Naive thymus-derived CD4-positive, alpha-beta T cell (primary cell): ENCODE measurements around the gene CD44. TPM values are rescaled to one million over a fixed set of nuclear protein-coding genes. Genes with fewer than 3 reads are reported as not detected.

Experiments used
- ATAC-seq: fragments of 150-1000 bp; cut with Tn5 transposase; 2 replicates; pipeline ENCODE4 v1.10.0; 2021; ENCODE audit warnings: mild to moderate bottlenecking, moderate library complexity
- CTCF ChIA-PET: fragments of 350-600 bp; sonication (Branson Sonifier 250); formaldehyde crosslinking; loops from one replicate; lab custom pipeline; 2021; ENCODE audit warnings: antibody characterized with exemption; lab: Charles Lee
- POLR2A ChIA-PET: fragments of 350-600 bp; sonication (Branson Sonifier 250); formaldehyde crosslinking; loops from one replicate; lab custom pipeline; 2021; ENCODE audit warnings: antibody characterized with exemption, inconsistent platforms; lab: Charles Lee
- DNase-seq, 9 donors: peaks; one replicate each; pipeline versions ENCODE4 v3.0.0 to v3.0.0-alpha.2; 2020 to 2022; ENCODE audit warnings: mixed read lengths in 1 of 9
- H3K27ac ChIP-seq: one replicate; pipeline ENCODE4 v1.7.0; 2013; ENCODE audit warnings: mild to moderate bottlenecking, low read depth, low read length, moderate library complexity
- H3K27me3 ChIP-seq, 2 donors: one replicate each; pipeline ENCODE4 v1.7.0; 2013; ENCODE audit warnings: low read length in 2 of 2, mild to moderate bottlenecking in 2 of 2, moderate library complexity in 2 of 2; ENCODE audit not compliant: control insufficient read depth in 2 of 2, insufficient read depth in 2 of 2
- H3K36me3 ChIP-seq, 3 experiments: 1 replicate in 2 of 3; 2 replicates in 1 of 3; pipeline ENCODE4 v1.7.0; 2013; ENCODE audit warnings: low read length in 3 of 3, mild to moderate bottlenecking in 3 of 3, moderate library complexity in 1 of 3; ENCODE audit not compliant: insufficient read depth in 3 of 3, control insufficient read depth in 2 of 3
- H3K4me1 ChIP-seq, 2 donors: one replicate each; pipeline ENCODE4 v1.7.0; 2013; ENCODE audit warnings: low read length in 2 of 2, mild to moderate bottlenecking in 2 of 2, moderate library complexity in 1 of 2; ENCODE audit not compliant: control insufficient read depth in 2 of 2, insufficient read depth in 2 of 2
- H3K4me3 ChIP-seq: 2 replicates; pipeline ENCODE4 v1.7.0; 2013; ENCODE audit warnings: mild to moderate bottlenecking, low read length
- H3K9me3 ChIP-seq, 3 experiments: 1 replicate in 2 of 3; 2 replicates in 1 of 3; pipeline ENCODE4 v1.7.0; 2013; ENCODE audit warnings: low read length in 3 of 3; ENCODE audit not compliant: control insufficient read depth in 2 of 3
- H3K27ac Mint-ChIP-seq, 9 donors: one replicate each; pipeline ENCODE4 v1.8.0; 2020 to 2022; ENCODE audit warnings: mixed read lengths in 9 of 9, mild to moderate bottlenecking in 8 of 9, moderate library complexity in 5 of 9, inconsistent platforms in 2 of 9
- H3K27me3 Mint-ChIP-seq, 5 donors: one replicate each; pipeline ENCODE4 v1.8.0; 2021 to 2022; ENCODE audit warnings: mixed read lengths in 5 of 5, mild to moderate bottlenecking in 1 of 5
- H3K36me3 Mint-ChIP-seq, 5 donors: one replicate each; pipeline ENCODE4 v1.8.0; 2020 to 2022; ENCODE audit warnings: mixed read lengths in 5 of 5, mild to moderate bottlenecking in 3 of 5, inconsistent platforms in 1 of 5
- H3K4me1 Mint-ChIP-seq, 7 donors: one replicate each; pipeline ENCODE4 v1.8.0; 2020 to 2022; ENCODE audit warnings: mixed read lengths in 7 of 7, mild to moderate bottlenecking in 3 of 7, inconsistent platforms in 1 of 7
- H3K4me3 Mint-ChIP-seq, 10 donors: one replicate each; pipeline ENCODE4 v1.8.0; 2020 to 2022; ENCODE audit warnings: mild to moderate bottlenecking in 10 of 10, mixed read lengths in 10 of 10, moderate library complexity in 6 of 10, inconsistent platforms in 2 of 10
- H3K9me3 Mint-ChIP-seq, 11 donors: one replicate each; pipeline ENCODE4 v1.8.0; 2020 to 2022; ENCODE audit warnings: mixed read lengths in 11 of 11, mild to moderate bottlenecking in 4 of 11, inconsistent platforms in 1 of 11, moderate library complexity in 1 of 11
- intact Hi-C, 2 donors: fragments of 100-400 bp; cut with micrococcal nuclease; formaldehyde crosslinking; loops; one replicate each; pipeline ENCODE4 v1.15.1; 2023
- polyA plus RNA-seq, 2 donors: library from polyadenylated mRNA; unstranded; fragments of 300-500 nt; fragmentation: Illumina TruSeq; gene quantifications; one replicate each; pipeline ENCODE4 v1.2.3, GENCODE V29; 2021
- total RNA-seq, 6 experiments: library from RNA in 5 of 6; stranded (reverse) in 5 of 6; gene quantifications; 1 replicate in 5 of 6; 2 replicates in 1 of 6; pipeline ENCODE4 v1.2.3 and lab custom pipeline; 2021 to 2026

Gene CD44
- total and polyA plus RNA-seq, 7 experiments from 2014 or later, result 332 to 1,223 (median 755) TPM

GRCh38 chr11:35097814-35098455, 41.0 kb upstream of the CD44 start:
- Histone ChIP-seq H3K36me3 (no peaks in the 10 kb centered on the region), H3K27me3 (no peaks in the 10 kb centered on the region), H3K9me3 (no peaks in the 10 kb centered on the region), H3K4me3 (no peak overlapping the region), H3K4me1 (no peaks in the 10 kb centered on the region), H3K27ac (no peak overlapping the region)
- H3K27ac Mint-ChIP-seq, result peak overlapping the region in 3 of 9 donors; percentile 22 to 72 (median 59)
- no peak overlapping the region for H3K4me3 Mint-ChIP-seq
- no peak for DNase-seq
- ChIA-PET CTCF (no interaction called here), POLR2A (interaction anchor here (0.7 to 1.2 kb wide), 4 partner anchors 10 to 69 kb away, joined by 3 to 4 read pairs (median 3); no protein-coding TSS in a partner anchor)
- peaks cover 0 to 18% (median 0%) of the 10 kb centered on the region in 5 donors for H3K36me3 Mint-ChIP-seq
- H3K4me1 Mint-ChIP-seq, result peaks cover 14 to 42% (median 25%) of the 10 kb centered on the region in 7 donors
- no peak for ATAC-seq
- intact Hi-C loops, result no loop called here
- peaks cover 0 to 14% (median 0%) of the 10 kb centered on the region in 5 donors for H3K27me3 Mint-ChIP-seq
- peaks cover 0 to 15% (median 0%) of the 10 kb centered on the region in 11 donors for H3K9me3 Mint-ChIP-seq

GRCh38 chr11:35098855-35099254, 40.1 kb upstream of the CD44 start:
- ChIA-PET CTCF (no interaction called here), POLR2A (interaction anchor here (0.7 to 1.0 kb wide), 2 partner anchors 11 to 68 kb away, joined by 3 to 4 read pairs; no protein-coding TSS in a partner anchor)
- DNase-seq, result no peak

GRCh38 chr11:35099278-35100012, 39.5 kb upstream of the CD44 start:
- Histone ChIP-seq H3K4me3 (no peak overlapping the region), H3K27me3 (no peaks in the 10 kb centered on the region), H3K36me3 (no peaks in the 10 kb centered on the region), H3K4me1 (no peaks in the 10 kb centered on the region), H3K27ac (no peak overlapping the region), H3K9me3 (no peaks in the 10 kb centered on the region)
- CTCF ChIA-PET, result no interaction called here
- peaks cover 0 to 8% (median 0%) of the 10 kb centered on the region in 5 donors for H3K27me3 Mint-ChIP-seq
- intact Hi-C loops, result no loop called here
- POLR2A ChIA-PET, result no interaction called here
- peaks cover 0 to 14% (median 0%) of the 10 kb centered on the region in 11 donors for H3K9me3 Mint-ChIP-seq
- ATAC-seq (no peak), DNase-seq (no peak)
- peaks cover 14 to 40% (median 28%) of the 10 kb centered on the region in 7 donors for H3K4me1 Mint-ChIP-seq
- H3K27ac Mint-ChIP-seq, result no peak overlapping the region
- H3K4me3 Mint-ChIP-seq, result no peak overlapping the region
- H3K36me3 Mint-ChIP-seq, result peaks cover 0 to 14% (median 0%) of the 10 kb centered on the region in 5 donors

More at GRCh38 chr11:35098855-35099254, 40.1 kb upstream of the CD44 start:
- no peak for ATAC-seq
- Mint-ChIP-seq H3K4me3 (no peak overlapping the region), H3K27ac (peak overlapping the region in 2 of 9 donors; percentile 22 to 25), H3K4me1 (peaks cover 14 to 40% (median 25%) of the 10 kb centered on the region in 7 donors), H3K9me3 (peaks cover 0 to 14% (median 0%) of the 10 kb centered on the region in 11 donors), H3K36me3 (peaks cover 0 to 16% (median 0%) of the 10 kb centered on the region in 5 donors), H3K27me3 (peaks cover 0 to 8% (median 0%) of the 10 kb centered on the region in 5 donors)
- no peak overlapping the region for H3K4me3 ChIP-seq
- intact Hi-C loops, result no loop called here
- no peak overlapping the region for H3K27ac ChIP-seq
- no peaks in the 10 kb centered on the region for H3K27me3 ChIP-seq
- H3K4me1 ChIP-seq, result no peaks in the 10 kb centered on the region
- no peaks in the 10 kb centered on the region for H3K36me3 ChIP-seq
- H3K9me3 ChIP-seq, result no peaks in the 10 kb centered on the region

GRCh38 chr11:35100013-35100383, 39.0 kb upstream of the CD44 start:
- Histone ChIP-seq H3K9me3 (no peaks in the 10 kb centered on the region), H3K36me3 (no peaks in the 10 kb centered on the region), H3K27ac (no peak overlapping the region), H3K4me1 (no peaks in the 10 kb centered on the region), H3K27me3 (no peaks in the 10 kb centered on the region), H3K4me3 (no peak overlapping the region)
- peaks cover 0 to 11% (median 0%) of the 10 kb centered on the region in 5 donors for H3K36me3 Mint-ChIP-seq
- DNase-seq (no peak), ATAC-seq (no peak)
- peaks cover 0 to 9% (median 0%) of the 10 kb centered on the region in 11 donors for H3K9me3 Mint-ChIP-seq
- no peak overlapping the region for H3K27ac Mint-ChIP-seq
- POLR2A ChIA-PET, result interaction anchor here (0.6 to 1.0 kb wide), 2 partner anchors 17 to 144 kb away, joined by 3 to 5 read pairs; no protein-coding TSS in a partner anchor
- H3K4me3 Mint-ChIP-seq, result no peak overlapping the region
- CTCF ChIA-PET, result no interaction called here
- intact Hi-C loops, result no loop called here
- peaks cover 0 to 5% (median 0%) of the 10 kb centered on the region in 5 donors for H3K27me3 Mint-ChIP-seq
- H3K4me1 Mint-ChIP-seq, result peaks cover 11 to 39% (median 29%) of the 10 kb centered on the region in 7 donors

GRCh38 chr11:35101223-35101622, 37.7 kb upstream of the CD44 start:
- ChIA-PET POLR2A (interaction anchor here (0.9 to 1.0 kb wide), 2 partner anchors 9 to 16 kb away, joined by 3 to 4 read pairs; no protein-coding TSS in a partner anchor), CTCF (no interaction called here)
- Mint-ChIP-seq H3K4me1 (peaks cover 8 to 41% (median 34%) of the 10 kb centered on the region in 7 donors), H3K36me3 (peaks cover 0 to 7% (median 0%) of the 10 kb centered on the region in 5 donors), H3K27ac (peak overlapping the region in 2 of 9 donors; percentile 16 to 28), H3K4me3 (no peak overlapping the region), H3K9me3 (peaks cover 0 to 3% (median 0%) of the 10 kb centered on the region in 11 donors), H3K27me3 (peaks cover 0 to 2% (median 0%) of the 10 kb centered on the region in 5 donors)
- intact Hi-C loops, result no loop called here
- no peak overlapping the region for H3K27ac ChIP-seq
- H3K27me3 ChIP-seq, result no peaks in the 10 kb centered on the region
- ATAC-seq (no peak), DNase-seq (no peak)
- no peaks in the 10 kb centered on the region for H3K36me3 ChIP-seq
- peaks cover 0 to 11% of the 10 kb centered on the region in 2 donors for H3K4me1 ChIP-seq
- H3K4me3 ChIP-seq, result no peak overlapping the region
- no peaks in the 10 kb centered on the region for H3K9me3 ChIP-seq

- POLR2A ChIA-PET, result interaction anchor here (1.0 to 1.9 kb wide), 3 partner anchors 17 to 23 kb away, joined by 3 to 7 read pairs (median 5); no protein-coding TSS in a partner anchor
- Mint-ChIP-seq H3K9me3 (peaks cover 0 to 3% (median 0%) of the 10 kb centered on the region in 11 donors), H3K4me1 (peaks cover 18 to 52% (median 39%) of the 10 kb centered on the region in 7 donors)
Measured at GRCh38 chr11:35102267-35102666, 36.7 kb upstream of the CD44 start.

More at GRCh38 chr11:35102267-35102666, 36.7 kb upstream of the CD44 start:
- DNase-seq (no peak), ATAC-seq (no peak)
- Mint-ChIP-seq H3K36me3 (peaks cover 0 to 5% (median 0%) of the 10 kb centered on the region in 5 donors), H3K27me3 (peaks cover 0 to 2% (median 0%) of the 10 kb centered on the region in 5 donors), H3K4me3 (no peak overlapping the region), H3K27ac (no peak overlapping the region)
- intact Hi-C loops, result no loop called here
- no peaks in the 10 kb centered on the region for H3K9me3 ChIP-seq
- CTCF ChIA-PET, result no interaction called here
- peaks cover 9 to 22% of the 10 kb centered on the region in 2 donors for H3K4me1 ChIP-seq
- no peak overlapping the region for H3K27ac ChIP-seq
- H3K27me3 ChIP-seq, result no peaks in the 10 kb centered on the region
- H3K4me3 ChIP-seq, result no peak overlapping the region
- H3K36me3 ChIP-seq, result no peaks in the 10 kb centered on the region
